ENCODE results near the gene GANAB. TPM values are rescaled to one million over a fixed set of nuclear protein-coding genes. Genes with fewer than 3 reads are reported as not detected.

The GANAB gene
- total RNA-seq, 1 donor from 2014 or later, result 283 TPM

- intact Hi-C loops (cut with micrococcal nuclease), result no loop called here
These were observed 67.2 kb downstream of the GANAB start for GRCh38 chr11:62579252-62579651.

DNA sequence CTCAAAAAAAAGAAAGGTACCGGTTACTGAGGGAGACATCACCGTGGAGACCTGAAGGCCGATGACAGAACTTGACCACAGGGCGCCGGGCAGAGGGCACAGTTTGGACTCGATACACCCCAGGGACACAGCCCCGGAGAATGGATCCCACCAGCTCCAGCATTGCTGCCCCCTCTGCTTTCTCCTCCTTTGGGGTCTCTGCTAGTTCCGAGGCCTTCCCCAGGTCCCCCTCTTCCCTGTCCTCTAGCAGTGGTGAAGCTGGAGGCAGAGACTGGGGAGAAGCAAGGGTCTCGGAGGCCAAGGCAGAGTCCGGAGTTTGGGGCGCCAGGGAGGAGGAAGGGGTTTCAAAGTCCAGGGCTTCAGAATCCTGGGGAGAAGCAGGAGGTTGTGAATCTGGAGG, 67.9 kb downstream of the GANAB start:
- intact Hi-C loops (cut with micrococcal nuclease), result no loop called here

- intact Hi-C loops (cut with micrococcal nuclease), result no loop called here
These were observed 69.2 kb downstream of the GANAB start for GRCh38 chr11:62577046-62577714.

- intact Hi-C loops (cut with micrococcal nuclease), result no loop called here
These were observed 70.6 kb downstream of the GANAB start for GRCh38 chr11:62575837-62576236.

DNA sequence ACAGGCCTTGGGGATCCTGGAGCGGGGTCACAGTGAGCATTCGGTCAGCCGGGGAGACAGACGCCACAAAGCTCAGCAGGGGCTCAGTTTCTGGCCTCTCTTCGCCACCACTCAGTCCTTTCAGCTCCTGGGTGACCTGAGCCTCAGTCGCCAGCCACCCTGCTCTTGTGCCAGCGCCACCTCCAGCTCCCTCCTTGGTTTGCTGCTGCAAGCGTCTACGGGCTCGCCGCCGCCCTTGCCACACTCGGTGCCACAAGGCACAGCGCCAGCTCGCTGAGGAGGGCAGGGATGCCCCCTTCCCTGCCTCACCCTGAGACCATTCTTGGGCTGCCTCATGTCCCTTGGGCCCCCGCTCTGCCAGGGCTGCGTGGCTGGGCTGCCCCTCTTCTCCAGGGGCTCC, 71.3 kb downstream of the GANAB start:
- intact Hi-C loops (cut with micrococcal nuclease), result no loop called here

Other genes with a start within 250 kb of the GANAB start
- gene SCGB1A1, start 227.6 kb downstream of the GANAB start, total RNA-seq, result not detected in 2 replicates
- 288 and 291 TPM in 2 replicates for gene AHNAK, start 99.8 kb downstream of the GANAB start, total RNA-seq
- 1,326 and 1,342 TPM in 2 replicates for gene EEF1G, start 72.7 kb downstream of the GANAB start, total RNA-seq
- gene TUT1, start 55.1 kb downstream of the GANAB start, total RNA-seq, result 26.4 and 30.9 TPM in 2 replicates
- 257 and 262 TPM in 2 replicates for gene MTA2, start 44.7 kb downstream of the GANAB start, total RNA-seq
- gene EML3, start 33.8 kb downstream of the GANAB start, total RNA-seq, result 126 and 133 TPM in 2 replicates
- 0.95 and 1.0 TPM in 2 replicates for gene ROM1, start 33.4 kb downstream of the GANAB start, total RNA-seq
- 65.4 and 69.3 TPM in 2 replicates for gene B3GAT3, start 24.6 kb downstream of the GANAB start, total RNA-seq
- 31.0 and 31.8 TPM in 2 replicates for gene INTS5, start 6.7 kb upstream of the GANAB start, total RNA-seq
- gene C11orf98, start 18.6 kb upstream of the GANAB start, total RNA-seq, result 99.6 and 105 TPM in 2 replicates
- 21.3 and 24.7 TPM in 2 replicates for gene CSKMT, start 18.7 kb upstream of the GANAB start, total RNA-seq
- 8.7 and 9.2 TPM in 2 replicates for gene UQCC3, start 25.1 kb upstream of the GANAB start, total RNA-seq
- gene LBHD1, start 25.7 kb upstream of the GANAB start, total RNA-seq, result 18.9 and 20.7 TPM in 2 replicates
- gene UBXN1, start 32.5 kb upstream of the GANAB start, total RNA-seq, result 113 and 119 TPM in 2 replicates
- gene LRRN4CL, start 42.9 kb upstream of the GANAB start, total RNA-seq, result 0.25 and 0.32 TPM in 2 replicates
- 26.5 and 28.4 TPM in 2 replicates for gene BSCL2, start 60.8 kb upstream of the GANAB start, total RNA-seq
- 0.30 TPM in 1 of 2 replicates, not detected in the other for gene GNG3, start 61.1 kb upstream of the GANAB start, total RNA-seq
- gene HNRNPUL2, start 80.8 kb upstream of the GANAB start, total RNA-seq, result 69.9 and 72.6 TPM in 2 replicates
- gene TTC9C, start 81.9 kb upstream of the GANAB start, total RNA-seq, result 37.0 and 39.9 TPM in 2 replicates
- gene ZBTB3, start 107.5 kb upstream of the GANAB start, total RNA-seq, result 12.9 and 13.9 TPM in 2 replicates
- gene POLR2G, start 115.0 kb upstream of the GANAB start, total RNA-seq, result 101 and 104 TPM in 2 replicates
- gene TAF6L, start 124.8 kb upstream of the GANAB start, total RNA-seq, result 21.6 and 21.9 TPM in 2 replicates
- gene TMEM179B, start 140.8 kb upstream of the GANAB start, total RNA-seq, result 37.1 and 37.2 TPM in 2 replicates
- gene TMEM223, start 145.4 kb upstream of the GANAB start, total RNA-seq, result 19.6 and 19.8 TPM in 2 replicates
- gene NXF1, start 158.8 kb upstream of the GANAB start, total RNA-seq, result 86.2 and 91.7 TPM in 2 replicates
- 39.4 and 39.8 TPM in 2 replicates for gene STX5, start 185.4 kb upstream of the GANAB start, total RNA-seq
- gene TEX54, start 186.2 kb upstream of the GANAB start, total RNA-seq, result 0.77 TPM in 1 of 2 replicates, not detected in the other
- 77.5 and 81.6 TPM in 2 replicates for gene WDR74, start 193.0 kb upstream of the GANAB start, total RNA-seq
- gene SLC3A2, start 234.3 kb upstream of the GANAB start, total RNA-seq, result 163 TPM in 2 replicates

Data from T-helper 2 cell treated with Interferon-gamma antibody and Interleukin-4, amounts not matched to agents 100 ng/mL and 5 ng/mL, for 36 hours (primary cell).